Measurements from ENCODE around the gene BOLL. TPM values are rescaled to one million over a fixed set of nuclear protein-coding genes. Genes with fewer than 3 reads are reported as not detected.

Gene BOLL
- total RNA-seq, 4 donors from 2014 or later: not detected

DNA sequence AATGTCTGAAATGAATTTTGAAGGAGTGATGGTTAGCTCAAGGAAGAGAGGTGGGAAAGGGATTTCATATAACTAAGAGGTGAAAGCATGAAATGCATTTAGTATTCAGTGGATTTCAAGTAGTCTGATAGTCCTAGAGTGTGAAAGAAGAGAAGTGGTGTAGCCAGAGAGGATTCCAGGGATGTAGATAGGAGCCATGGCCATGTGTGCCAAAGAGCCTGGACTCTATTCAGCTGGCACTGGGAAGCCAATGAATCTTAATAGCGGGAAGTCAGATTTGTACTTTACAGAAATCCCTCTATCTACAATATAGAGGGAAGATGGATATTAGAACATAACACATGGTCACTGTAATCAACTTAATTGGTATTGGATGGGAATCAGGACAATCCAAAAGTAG, 8.3 kb upstream of the BOLL start:
- DNase-seq (ENCODE audit: low spot score) (no peak), ATAC-seq (ENCODE audit: low FRiP score) (no peak)
- TF ChIP-seq, protein P1, sequence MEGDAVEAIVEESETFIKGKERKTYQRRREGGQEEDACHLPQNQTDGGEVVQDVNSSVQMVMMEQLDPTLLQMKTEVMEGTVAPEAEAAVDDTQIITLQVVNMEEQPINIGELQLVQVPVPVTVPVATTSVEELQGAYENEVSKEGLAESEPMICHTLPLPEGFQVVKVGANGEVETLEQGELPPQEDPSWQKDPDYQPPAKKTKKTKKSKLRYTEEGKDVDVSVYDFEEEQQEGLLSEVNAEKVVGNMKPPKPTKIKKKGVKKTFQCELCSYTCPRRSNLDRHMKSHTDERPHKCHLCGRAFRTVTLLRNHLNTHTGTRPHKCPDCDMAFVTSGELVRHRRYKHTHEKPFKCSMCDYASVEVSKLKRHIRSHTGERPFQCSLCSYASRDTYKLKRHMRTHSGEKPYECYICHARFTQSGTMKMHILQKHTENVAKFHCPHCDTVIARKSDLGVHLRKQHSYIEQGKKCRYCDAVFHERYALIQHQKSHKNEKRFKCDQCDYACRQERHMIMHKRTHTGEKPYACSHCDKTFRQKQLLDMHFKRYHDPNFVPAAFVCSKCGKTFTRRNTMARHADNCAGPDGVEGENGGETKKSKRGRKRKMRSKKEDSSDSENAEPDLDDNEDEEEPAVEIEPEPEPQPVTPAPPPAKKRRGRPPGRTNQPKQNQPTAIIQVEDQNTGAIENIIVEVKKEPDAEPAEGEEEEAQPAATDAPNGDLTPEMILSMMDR (IDR thresholded peaks at IDR 0.05): no peak

DNA sequence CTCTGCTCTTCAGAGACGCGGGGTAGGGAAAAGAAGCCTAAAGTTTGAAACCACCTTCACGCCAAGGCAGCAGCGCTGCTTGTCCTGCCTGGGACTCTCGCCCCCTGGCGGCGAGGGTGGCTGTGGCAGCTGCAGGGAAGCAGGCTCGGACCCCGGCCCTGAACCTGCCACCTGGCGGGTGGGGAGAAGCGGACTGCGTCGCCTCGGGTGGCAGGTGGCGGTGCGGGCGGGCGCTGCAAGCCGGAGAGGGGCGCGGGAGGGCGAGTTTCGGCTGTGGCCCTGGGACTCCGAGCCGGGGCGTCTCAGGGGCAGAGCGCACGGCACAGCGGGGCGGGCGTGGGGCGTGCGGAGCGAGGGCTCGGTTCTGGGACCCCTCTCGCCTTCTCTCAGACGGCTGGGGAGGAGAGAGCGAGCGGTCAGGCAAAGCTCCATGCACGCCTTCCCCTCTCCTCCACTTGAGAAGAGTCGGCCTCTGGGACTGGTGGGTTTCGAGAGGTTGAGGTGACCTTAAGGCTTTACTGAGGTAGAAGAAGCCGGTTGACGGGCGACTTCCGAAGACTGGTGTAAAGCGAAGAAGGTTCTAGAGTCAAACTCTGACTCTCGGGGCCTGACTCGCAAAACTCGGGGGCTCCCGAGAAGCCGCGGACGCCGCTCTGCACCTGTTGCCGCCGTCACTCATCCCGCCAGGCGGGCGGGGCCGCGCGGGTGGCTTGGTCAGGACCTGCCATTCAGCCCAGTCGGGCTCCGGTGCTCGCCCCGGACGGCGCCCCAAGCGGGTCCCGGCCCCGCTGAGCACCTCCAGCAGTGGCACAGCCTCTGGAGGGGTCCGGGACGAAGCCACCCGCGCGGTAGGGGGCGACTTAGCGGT, 1.1 kb upstream of the BOLL start:
- no peak for ATAC-seq (ENCODE audit: low FRiP score)
- TF ChIP-seq, protein P1 (IDR thresholded peaks at IDR 0.05): no peak
- DNase-seq (ENCODE audit: low spot score): no peak

DNA sequence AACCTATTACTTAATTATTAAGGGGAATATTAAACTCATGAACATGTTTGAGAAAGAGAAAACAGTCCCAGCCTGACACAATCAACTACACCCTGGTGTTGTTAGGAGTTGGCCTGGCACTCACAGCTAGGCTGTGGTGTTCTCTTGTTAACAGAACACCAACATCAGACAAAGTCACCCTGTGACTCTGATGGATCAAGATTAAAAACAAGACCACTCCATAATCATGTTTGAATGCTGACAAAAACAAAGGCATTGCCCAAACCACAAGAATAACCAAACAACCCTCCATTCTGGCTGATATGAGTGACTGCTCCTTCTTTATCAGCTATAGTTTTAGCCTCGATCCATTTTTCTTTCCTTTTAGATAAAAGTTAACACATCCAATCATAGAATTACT, 3.0 kb downstream of the BOLL start:
- TF ChIP-seq, protein P1 (IDR thresholded peaks at IDR 0.05): no peak
- no peak for ATAC-seq (ENCODE audit: low FRiP score)
- DNase-seq (ENCODE audit: low spot score): no peak

DNA sequence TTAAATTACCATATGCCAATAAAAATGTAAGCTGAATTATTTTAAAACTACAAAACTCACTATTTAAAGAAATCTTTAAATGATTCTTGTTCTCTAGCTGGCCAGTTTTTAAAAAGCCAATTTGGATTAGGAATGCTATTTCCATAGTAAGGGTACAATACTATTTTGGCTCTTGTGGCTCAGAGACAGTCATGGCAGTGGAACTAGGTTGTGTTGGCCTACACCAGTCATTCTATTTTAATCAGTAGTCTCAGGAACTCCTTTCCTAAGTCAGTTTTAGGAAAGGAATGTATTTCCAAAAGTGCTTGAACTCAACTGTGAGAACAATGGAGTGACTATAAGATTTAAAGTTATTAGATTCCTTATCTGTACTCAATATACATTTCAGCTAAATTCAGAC, 5.9 kb downstream of the BOLL start:
- no peak for DNase-seq (ENCODE audit: low spot score)
- TF ChIP-seq, protein P1 (IDR thresholded peaks at IDR 0.05): no peak
- no peak for ATAC-seq (ENCODE audit: low FRiP score)

DNA sequence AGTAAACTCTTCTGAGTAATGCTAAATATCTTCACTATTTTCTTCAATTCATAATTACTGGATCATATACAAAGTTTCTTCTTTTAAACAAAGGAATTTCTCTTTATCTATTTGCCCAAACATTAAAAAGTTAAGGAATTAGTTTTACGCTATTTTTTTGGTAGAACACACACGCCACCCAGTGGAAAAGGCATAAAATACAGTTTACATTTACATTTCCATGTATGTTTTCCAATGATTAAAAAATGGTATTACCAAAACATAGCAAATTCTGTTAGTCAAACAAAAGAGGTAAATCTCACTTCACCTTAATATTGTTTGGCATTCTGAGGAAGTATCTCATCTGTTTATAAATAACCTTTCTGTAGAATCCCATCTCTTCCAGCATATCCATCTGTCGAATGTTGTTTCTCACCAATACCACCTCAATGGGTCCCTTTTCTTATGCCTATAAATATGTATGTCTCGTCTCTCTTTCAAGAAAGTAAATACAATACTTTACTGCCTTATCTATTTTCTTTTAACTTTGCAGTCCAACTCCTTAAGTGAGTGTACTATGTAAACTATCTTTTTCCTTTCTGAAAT, 7.2 kb downstream of the BOLL start:
- DNase-seq (ENCODE audit: low spot score) (no peak), ATAC-seq (ENCODE audit: low FRiP score) (no peak)
- TF ChIP-seq, protein P1 (IDR thresholded peaks at IDR 0.05): no peak

DNA sequence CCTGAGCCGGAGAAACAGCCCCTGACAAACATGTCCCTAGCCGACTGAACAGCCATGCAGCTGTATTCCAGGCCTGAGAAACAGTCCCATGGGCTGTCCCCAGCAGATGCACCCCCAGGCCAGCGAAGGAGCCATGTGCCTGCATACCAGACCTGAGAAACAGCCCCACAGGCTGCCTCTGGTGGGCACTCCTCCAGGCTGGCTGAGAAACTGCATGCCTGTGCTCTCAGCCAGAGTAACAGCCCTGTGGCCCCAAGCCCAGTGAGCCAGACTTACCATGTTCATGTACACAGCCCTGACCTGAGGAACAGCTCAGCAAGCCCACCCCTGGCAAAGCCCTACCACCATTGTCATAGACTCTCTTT, 24.8 kb downstream of the BOLL start:
- TF ChIP-seq, protein P1 (IDR thresholded peaks at IDR 0.05): no peak
- DNase-seq (ENCODE audit: low spot score) (no peak), ATAC-seq (ENCODE audit: low FRiP score) (no peak)

All from omental fat pad (tissue), 4 donors.